GM19328 (cell line): Measurements from ENCODE around the gene SLC34A3.
A peak's percentile ranks its signal among the peaks of the same experiment; 100 is the strongest.
"Not testable (repeated sequence)": the region's sequence is repeated elsewhere in the genome, so short reads cannot be mapped to it uniquely, and the experiment has no call there.

Source experiments
- ATAC-seq: cut with Tn5 transposase; IDR thresholded peaks from one replicate; pipeline ENCODE4 v1.9.1; 2021; ENCODE audit warnings: mild to moderate bottlenecking, moderate library complexity; ENCODE audit not compliant: unreplicated experiment

SLC34A3 gene

GRCh38 chr9:137254624-137255447 is 24.1 kb downstream of the SLC34A3 start, which contains the start of gene NELFB:
TSS of gene NELFB (plus strand) at chr9:137255327.
- peak; percentile 79 for ATAC-seq

- no peak for ATAC-seq
Observed at GRCh38 chr9:137255448-137256114, 24.9 kb downstream of the SLC34A3 start.

- no peak for ATAC-seq
Observed at GRCh38 chr9:137256362-137256761, 25.7 kb downstream of the SLC34A3 start.

- no peak for ATAC-seq
Observed at GRCh38 chr9:137256856-137257255, 26.2 kb downstream of the SLC34A3 start.

- not testable (repeated sequence) for ATAC-seq
Observed at GRCh38 chr9:137262173-137262908, 31.6 kb downstream of the SLC34A3 start.

- ATAC-seq: no peak
Observed at GRCh38 chr9:137262909-137263285, 32.2 kb downstream of the SLC34A3 start.

GRCh38 chr9:137263506-137263905 is 32.8 kb downstream of the SLC34A3 start:
- ATAC-seq: no peak

- no peak for ATAC-seq
Observed at GRCh38 chr9:137264067-137264466, 33.4 kb downstream of the SLC34A3 start.

GRCh38 chr9:137265496-137266161 is 34.9 kb downstream of the SLC34A3 start:
- ATAC-seq: no peak

GRCh38 chr9:137266162-137266527 is 35.4 kb downstream of the SLC34A3 start:
- no peak for ATAC-seq

GRCh38 chr9:137266585-137267453 is 36.1 kb downstream of the SLC34A3 start:
- no peak for ATAC-seq

- no peak for ATAC-seq
Observed at GRCh38 chr9:137267933-137268355, 37.2 kb downstream of the SLC34A3 start.

- no peak for ATAC-seq
Observed at GRCh38 chr9:137268538-137269201, 38.0 kb downstream of the SLC34A3 start.

GRCh38 chr9:137269231-137269772 is 38.6 kb downstream of the SLC34A3 start:
- no peak for ATAC-seq

GRCh38 chr9:137270929-137271695 is 40.4 kb downstream of the SLC34A3 start:
- ATAC-seq: no peak

GRCh38 chr9:137271696-137272076 is 41.0 kb downstream of the SLC34A3 start:
- ATAC-seq: no peak

GRCh38 chr9:137272241-137273094 is 41.8 kb downstream of the SLC34A3 start:
- ATAC-seq: no peak

GRCh38 chr9:137273095-137273490 is 42.4 kb downstream of the SLC34A3 start:
- no peak for ATAC-seq
